Panc1 (cell line): Measurements from ENCODE around the gene RFX2. TPM values are rescaled to one million over a fixed set of nuclear protein-coding genes. Genes with fewer than 3 reads are reported as not detected.

Source experiments
- ATAC-seq: fragments of 200-7000 bp; cut with Tn5 transposase; 2 replicates; pipeline ENCODE4 v1.9.1; 2020; ENCODE audit warnings: mild to moderate bottlenecking, moderate library complexity
- BruUV-seq: library from RNA; stranded (reverse); fragments of 400-500 nt; replicated peaks from 2 replicates; lab custom pipeline; 2021; lab: Mats Ljungman, UMichigan
- CTCF ChIA-PET: fragments of 300-600 bp; sonication (Branson Sonifier 250); formaldehyde crosslinking; loops from one replicate; lab custom pipeline; 2022; ENCODE audit warnings: antibody characterized with exemption; lab: Charles Lee
- POLR2A ChIA-PET: fragments of 300-600 bp; sonication (Branson Sonifier 250); formaldehyde crosslinking; loops from one replicate; lab custom pipeline; 2022; ENCODE audit warnings: antibody characterized with exemption; lab: Charles Lee
- DNase-seq: peaks from one replicate; pipeline ENCODE4 v3.0.0-alpha.2; 2010; ENCODE audit warnings: low read depth, low spot score
- H3K27ac ChIP-seq: 2 replicates; pipeline ENCODE4 v1.5.1; 2011; ENCODE audit warnings: mild to moderate bottlenecking, low read length, inconsistent platforms
- H3K27me3 ChIP-seq: fragments of 200-500 bp; sonication (Bioruptor generic); 2 replicates; pipeline ENCODE4 v1.6.0; 2014; ENCODE audit warnings: low read length, inconsistent platforms; ENCODE audit not compliant: control insufficient read depth, insufficient read depth
- H3K36me3 ChIP-seq: fragments of 200-500 bp; sonication (Bioruptor generic); 2 replicates; pipeline ENCODE4 v1.5.1; 2014; ENCODE audit warnings: inconsistent platforms, mild to moderate bottlenecking, low read length, moderate library complexity; ENCODE audit not compliant: control insufficient read depth, insufficient read depth
- H3K4me1 ChIP-seq: 2 replicates; pipeline ENCODE4 v1.5.1; 2011; ENCODE audit warnings: inconsistent platforms, mild to moderate bottlenecking, low read length, moderate library complexity; ENCODE audit not compliant: control insufficient read depth, insufficient read depth
- H3K4me3 ChIP-seq, 2 experiments: 2 replicates each; pipeline ENCODE4 v1.5.1; 2011 to 2012; ENCODE audit warnings: low read depth in 2 of 2, low read length in 2 of 2, mild to moderate bottlenecking in 2 of 2, inconsistent platforms in 1 of 2, moderate library complexity in 1 of 2
- H3K9me3 ChIP-seq: fragments of 200-500 bp; sonication (Bioruptor generic); 2 replicates; pipeline ENCODE4 v1.5.1; 2014; ENCODE audit warnings: low read depth, mild to moderate bottlenecking, inconsistent platforms, low read length, moderate library complexity; ENCODE audit not compliant: control insufficient read depth, insufficient read depth
- POLR2AphosphoS5 ChIP-seq: IDR thresholded peaks from 2 replicates; pipeline ENCODE4 v1.6.1; 2012; ENCODE audit warnings: mild to moderate bottlenecking, low read depth, low read length, moderate library complexity
- SIN3A ChIP-seq: IDR thresholded peaks from 2 replicates; pipeline ENCODE4 v1.6.1; 2012; ENCODE audit warnings: low read depth, mild to moderate bottlenecking, low read length, moderate library complexity, borderline replicate concordance; ENCODE audit not compliant: insufficient read depth
- TCF7L2 ChIP-seq: IDR thresholded peaks from 2 replicates; pipeline ENCODE4 v1.6.1; 2011; ENCODE audit warnings: mild to moderate bottlenecking, low read depth, low read length, inconsistent platforms
- in situ Hi-C: cut with HindIII; loops from 2 replicates; pipeline ENCODE4 v1.10.0; 2016; ENCODE audit warnings: low sequenced_read_pairs, low pct_unique_long_range_greater_than_20kb
- intact Hi-C: fragments of 100-400 bp; cut with micrococcal nuclease; formaldehyde crosslinking; loops from one replicate; pipeline ENCODE4 v1.10.0; 2022; ENCODE audit not compliant: unreplicated experiment
- total RNA-seq: library from RNA; stranded (reverse); gene quantifications from one replicate; pipeline ENCODE4 v1.2.1, GENCODE V29; 2021; ENCODE audit not compliant: unreplicated experiment
- TF ChIP-seq, protein P1 (sequence below), 2 experiments: IDR thresholded peaks; 2 replicates each; pipeline ENCODE4 v1.6.1; 2011 to 2012; ENCODE audit warnings: low read depth in 2 of 2, control low read depth in 1 of 2, low read length in 1 of 2, mild to moderate bottlenecking in 1 of 2, moderate library complexity in 1 of 2; ENCODE audit not compliant: insufficient read depth in 1 of 2
- TF ChIP-seq, protein P2 (sequence below): fragments of 450-650 bp; IDR thresholded peaks from 2 replicates; pipeline ENCODE4 v1.5.1; 2017; ENCODE audit warnings: mild to moderate bottlenecking

The RFX2 gene
- total RNA-seq, 1 experiment from 2014 or later, result 8.0 TPM

DNA sequence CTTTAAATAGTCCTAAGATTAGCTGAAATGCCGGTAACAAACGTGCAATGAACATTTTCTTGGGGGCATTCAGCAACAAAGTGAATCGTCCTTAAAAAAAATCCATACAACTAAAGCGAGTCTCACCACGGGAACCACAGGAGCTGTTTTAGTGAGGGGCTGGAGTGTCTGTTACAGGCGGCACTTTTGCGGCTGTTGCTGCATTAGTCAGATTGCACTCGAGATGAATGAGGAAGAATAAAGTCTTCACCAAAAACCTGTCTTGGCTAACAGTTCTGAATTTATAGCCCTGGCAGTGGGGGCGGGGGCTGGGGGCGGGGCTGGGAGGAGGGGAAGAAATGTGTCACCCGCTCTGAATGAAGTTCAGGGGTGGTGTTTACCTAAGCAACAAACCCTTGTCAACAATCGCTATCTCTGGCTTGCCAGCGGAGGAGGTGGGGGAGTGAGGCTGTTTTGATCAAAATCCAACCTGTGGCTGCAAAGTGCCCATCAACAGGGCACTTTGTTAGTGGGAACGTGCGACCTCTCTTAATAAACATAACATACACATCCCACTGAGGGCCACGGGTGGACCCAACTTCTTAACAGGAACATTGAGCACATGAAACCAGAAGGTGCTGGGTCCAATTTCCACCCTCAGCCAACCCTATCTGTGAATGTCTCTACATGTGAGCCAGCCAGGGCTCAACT is 44.5 kb downstream of the RFX2 start:
- intact Hi-C loops, result no loop called here
- Histone ChIP-seq H3K4me1 (peaks cover 5% of the 10 kb centered on the region; the same call in 1 of the 2 replicates), H3K27ac (no peak overlapping the region), H3K36me3 (no peaks in the 10 kb centered on the region), H3K27me3 (no peaks in the 10 kb centered on the region), H3K4me3 (no peak overlapping the region), H3K9me3 (no peaks in the 10 kb centered on the region)
- ChIA-PET CTCF (no interaction called here), POLR2A (no interaction called here)
- TF ChIP-seq, protein P1, sequence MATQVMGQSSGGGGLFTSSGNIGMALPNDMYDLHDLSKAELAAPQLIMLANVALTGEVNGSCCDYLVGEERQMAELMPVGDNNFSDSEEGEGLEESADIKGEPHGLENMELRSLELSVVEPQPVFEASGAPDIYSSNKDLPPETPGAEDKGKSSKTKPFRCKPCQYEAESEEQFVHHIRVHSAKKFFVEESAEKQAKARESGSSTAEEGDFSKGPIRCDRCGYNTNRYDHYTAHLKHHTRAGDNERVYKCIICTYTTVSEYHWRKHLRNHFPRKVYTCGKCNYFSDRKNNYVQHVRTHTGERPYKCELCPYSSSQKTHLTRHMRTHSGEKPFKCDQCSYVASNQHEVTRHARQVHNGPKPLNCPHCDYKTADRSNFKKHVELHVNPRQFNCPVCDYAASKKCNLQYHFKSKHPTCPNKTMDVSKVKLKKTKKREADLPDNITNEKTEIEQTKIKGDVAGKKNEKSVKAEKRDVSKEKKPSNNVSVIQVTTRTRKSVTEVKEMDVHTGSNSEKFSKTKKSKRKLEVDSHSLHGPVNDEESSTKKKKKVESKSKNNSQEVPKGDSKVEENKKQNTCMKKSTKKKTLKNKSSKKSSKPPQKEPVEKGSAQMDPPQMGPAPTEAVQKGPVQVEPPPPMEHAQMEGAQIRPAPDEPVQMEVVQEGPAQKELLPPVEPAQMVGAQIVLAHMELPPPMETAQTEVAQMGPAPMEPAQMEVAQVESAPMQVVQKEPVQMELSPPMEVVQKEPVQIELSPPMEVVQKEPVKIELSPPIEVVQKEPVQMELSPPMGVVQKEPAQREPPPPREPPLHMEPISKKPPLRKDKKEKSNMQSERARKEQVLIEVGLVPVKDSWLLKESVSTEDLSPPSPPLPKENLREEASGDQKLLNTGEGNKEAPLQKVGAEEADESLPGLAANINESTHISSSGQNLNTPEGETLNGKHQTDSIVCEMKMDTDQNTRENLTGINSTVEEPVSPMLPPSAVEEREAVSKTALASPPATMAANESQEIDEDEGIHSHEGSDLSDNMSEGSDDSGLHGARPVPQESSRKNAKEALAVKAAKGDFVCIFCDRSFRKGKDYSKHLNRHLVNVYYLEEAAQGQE (IDR thresholded peaks at IDR 0.05; ENCODE audit: insufficient read depth in 1 of 2, low read depth in 2 of 2, low read length in 1 of 2), result no peak
- no peak for TF ChIP-seq POLR2AphosphoS5
- TF ChIP-seq, protein P2, sequence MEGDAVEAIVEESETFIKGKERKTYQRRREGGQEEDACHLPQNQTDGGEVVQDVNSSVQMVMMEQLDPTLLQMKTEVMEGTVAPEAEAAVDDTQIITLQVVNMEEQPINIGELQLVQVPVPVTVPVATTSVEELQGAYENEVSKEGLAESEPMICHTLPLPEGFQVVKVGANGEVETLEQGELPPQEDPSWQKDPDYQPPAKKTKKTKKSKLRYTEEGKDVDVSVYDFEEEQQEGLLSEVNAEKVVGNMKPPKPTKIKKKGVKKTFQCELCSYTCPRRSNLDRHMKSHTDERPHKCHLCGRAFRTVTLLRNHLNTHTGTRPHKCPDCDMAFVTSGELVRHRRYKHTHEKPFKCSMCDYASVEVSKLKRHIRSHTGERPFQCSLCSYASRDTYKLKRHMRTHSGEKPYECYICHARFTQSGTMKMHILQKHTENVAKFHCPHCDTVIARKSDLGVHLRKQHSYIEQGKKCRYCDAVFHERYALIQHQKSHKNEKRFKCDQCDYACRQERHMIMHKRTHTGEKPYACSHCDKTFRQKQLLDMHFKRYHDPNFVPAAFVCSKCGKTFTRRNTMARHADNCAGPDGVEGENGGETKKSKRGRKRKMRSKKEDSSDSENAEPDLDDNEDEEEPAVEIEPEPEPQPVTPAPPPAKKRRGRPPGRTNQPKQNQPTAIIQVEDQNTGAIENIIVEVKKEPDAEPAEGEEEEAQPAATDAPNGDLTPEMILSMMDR, result no peak
- TF ChIP-seq TCF7L2, result no peak
- in situ Hi-C loops, result no loop called here
- DNase-seq, result no peak
- no TSS peak for BruUV-seq
- no peak for ATAC-seq

DNA sequence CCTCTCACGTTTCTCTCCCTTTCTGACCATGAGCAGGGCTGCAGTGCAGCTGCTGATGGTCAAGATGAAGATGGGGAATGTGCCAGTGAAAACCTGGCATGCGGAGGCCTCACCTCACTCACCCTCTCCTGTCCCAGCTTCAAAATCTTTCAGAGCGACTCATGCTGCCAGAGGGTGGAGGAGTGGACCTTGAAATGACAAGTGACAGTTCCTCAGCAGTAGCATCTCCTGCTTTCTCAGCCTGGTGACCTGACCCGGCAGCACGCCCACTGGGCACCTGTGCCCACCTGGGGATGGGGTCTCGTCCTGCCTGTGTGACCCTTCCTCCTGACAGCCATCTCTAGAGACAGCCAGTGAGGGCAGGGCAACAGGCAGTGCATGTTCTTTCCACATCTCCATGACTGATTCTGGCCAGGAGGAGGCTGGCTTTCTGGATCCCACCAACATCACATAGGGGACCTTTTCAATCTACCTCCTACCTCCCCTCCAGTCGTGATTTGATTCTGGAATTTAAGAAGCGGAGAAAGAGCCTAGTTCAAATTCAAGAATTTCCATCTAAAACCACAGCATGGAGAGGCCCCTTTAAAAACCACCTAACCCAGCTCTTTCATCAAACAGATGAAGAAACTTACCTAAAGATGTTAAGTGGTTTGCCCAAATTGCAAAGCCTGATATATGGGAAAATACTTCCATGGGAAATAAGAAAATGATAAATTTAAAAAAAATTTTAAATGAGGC is 45.8 kb downstream of the RFX2 start:
- Histone ChIP-seq H3K27ac (no peak overlapping the region), H3K4me3 (no peak overlapping the region), H3K4me1 (peaks cover 5% of the 10 kb centered on the region; the same call in 1 of the 2 replicates), H3K27me3 (no peaks in the 10 kb centered on the region), H3K9me3 (no peaks in the 10 kb centered on the region), H3K36me3 (no peaks in the 10 kb centered on the region)
- no TSS peak for BruUV-seq
- TF ChIP-seq, protein P1 (IDR thresholded peaks at IDR 0.05; ENCODE audit: insufficient read depth in 1 of 2, low read depth in 2 of 2, low read length in 1 of 2), result no peak
- TF ChIP-seq POLR2AphosphoS5, result no peak
- no peak for TF ChIP-seq SIN3A
- TF ChIP-seq, protein P2, result no peak
- TF ChIP-seq TCF7L2, result no peak
- intact Hi-C loops, result no loop called here
- ATAC-seq (no peak), DNase-seq (no peak)
- CTCF ChIA-PET, result no interaction called here
- in situ Hi-C loops, result no loop called here
- POLR2A ChIA-PET, result no interaction called here
